HG02642 (cell line): ENCODE results near the gene MICAL3.
"Not testable (repeated sequence)": the region's sequence is repeated elsewhere in the genome, so short reads cannot be mapped to it uniquely, and the experiment has no call there.

Source experiments
- ATAC-seq: cut with Tn5 transposase; IDR thresholded peaks from one replicate; pipeline ENCODE4 v1.9.1; 2021; ENCODE audit warnings: mild to moderate bottlenecking; ENCODE audit not compliant: unreplicated experiment, poor library complexity

MICAL3 gene

DNA sequence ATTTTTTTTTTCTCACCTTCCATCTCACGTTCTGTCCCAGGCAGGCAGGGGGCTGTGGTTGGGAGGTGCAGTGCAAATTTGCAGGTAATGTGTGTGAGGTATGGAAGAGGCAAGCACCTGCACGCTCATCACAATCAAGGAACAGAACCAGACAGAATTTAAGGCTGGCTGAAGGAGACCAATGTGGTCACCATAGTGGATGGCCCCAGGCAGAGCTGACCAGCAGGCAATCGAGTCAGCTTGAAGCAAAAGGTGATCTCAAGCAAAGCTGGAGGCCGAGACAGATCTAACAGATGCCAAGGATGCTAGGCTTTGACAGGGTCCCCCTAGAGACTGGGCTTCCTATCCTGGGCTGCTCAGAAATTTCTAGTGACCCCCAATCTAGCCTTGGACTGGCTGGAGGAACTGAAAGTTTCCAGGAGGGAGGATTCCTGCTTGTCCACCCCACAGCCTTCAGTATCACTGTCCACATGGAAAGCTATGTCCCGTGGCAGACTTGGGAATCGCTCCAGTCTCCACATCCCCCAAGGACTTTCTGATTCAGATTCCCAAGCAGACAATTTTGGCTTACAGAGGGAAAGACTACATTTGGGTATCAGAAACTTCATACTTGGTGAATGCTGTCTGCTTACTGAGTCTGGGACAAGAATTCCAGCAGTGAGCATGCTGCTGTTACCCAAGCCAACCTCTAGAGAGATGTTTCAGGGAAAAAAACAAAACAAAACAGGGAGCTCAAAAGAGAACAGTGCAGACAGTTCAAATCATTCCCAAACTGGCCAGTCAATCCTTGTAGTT, 9.0 kb upstream of the MICAL3 start:
- ATAC-seq: no peak

DNA sequence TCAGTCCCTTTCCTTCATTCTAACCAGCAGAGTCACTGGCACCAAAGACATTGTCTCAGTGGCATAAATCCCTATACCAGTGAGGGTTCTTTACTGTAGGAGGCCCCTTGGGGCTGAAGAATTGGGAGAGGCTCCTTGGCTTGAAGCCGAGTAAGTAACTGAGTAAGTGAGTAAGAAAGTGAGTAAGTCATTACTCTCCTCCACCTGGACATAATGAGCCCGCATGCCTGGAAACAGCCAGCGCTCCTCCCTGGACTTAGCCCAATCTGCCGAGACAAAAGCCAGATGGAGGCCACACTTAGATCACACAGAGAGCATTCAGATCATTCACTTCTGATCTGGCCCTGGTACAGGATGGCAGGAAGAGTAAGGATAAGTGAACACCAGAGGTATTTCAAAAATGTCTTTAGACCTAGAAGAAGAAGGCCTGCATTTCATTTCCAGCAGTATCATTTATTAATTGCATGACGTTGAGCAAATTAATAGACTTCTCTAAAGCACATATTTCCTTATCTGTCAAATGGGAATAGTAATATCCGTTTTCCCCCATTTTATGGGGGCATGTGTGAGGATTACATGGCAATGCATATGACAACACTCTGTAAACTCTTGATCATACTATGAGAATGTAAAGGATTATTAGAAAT, 8.2 kb upstream of the MICAL3 start:
- ATAC-seq: no peak

DNA sequence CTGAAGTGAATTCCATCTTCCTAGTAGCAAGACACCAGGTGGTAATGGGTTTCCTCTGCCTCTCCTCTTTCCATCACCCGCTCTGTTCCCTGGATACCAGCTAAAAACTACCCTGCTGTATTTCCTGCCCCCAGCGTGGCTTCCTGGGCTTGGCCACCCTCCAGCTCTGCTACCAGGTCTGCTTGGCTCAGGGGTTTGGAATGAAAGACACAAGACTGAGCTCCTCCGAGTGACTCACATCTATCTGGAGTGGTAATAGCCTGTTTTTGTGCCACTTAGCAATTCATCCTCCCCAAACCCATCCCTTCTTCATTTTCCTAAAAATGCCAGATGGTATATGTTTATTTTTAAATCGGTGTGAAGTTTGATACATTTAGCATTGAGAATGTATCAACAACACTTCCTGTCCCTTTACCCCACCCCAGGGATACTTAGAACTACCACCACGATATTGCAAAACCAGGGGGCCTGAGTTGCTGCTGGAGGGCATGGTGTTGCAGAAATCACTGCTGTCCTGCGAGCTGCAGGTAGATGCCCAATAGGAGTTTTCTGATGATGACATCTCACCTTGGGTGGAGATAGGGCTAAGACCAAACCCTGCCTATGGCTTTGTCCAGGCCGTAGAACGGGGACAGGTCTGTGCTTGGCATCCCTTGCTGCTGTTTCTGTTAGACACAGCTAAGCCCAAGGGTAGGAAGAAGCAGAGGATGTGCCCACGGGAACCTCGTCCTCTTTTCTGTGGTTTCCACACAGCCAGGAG, 7.5 kb upstream of the MICAL3 start:
- ATAC-seq: no peak

DNA sequence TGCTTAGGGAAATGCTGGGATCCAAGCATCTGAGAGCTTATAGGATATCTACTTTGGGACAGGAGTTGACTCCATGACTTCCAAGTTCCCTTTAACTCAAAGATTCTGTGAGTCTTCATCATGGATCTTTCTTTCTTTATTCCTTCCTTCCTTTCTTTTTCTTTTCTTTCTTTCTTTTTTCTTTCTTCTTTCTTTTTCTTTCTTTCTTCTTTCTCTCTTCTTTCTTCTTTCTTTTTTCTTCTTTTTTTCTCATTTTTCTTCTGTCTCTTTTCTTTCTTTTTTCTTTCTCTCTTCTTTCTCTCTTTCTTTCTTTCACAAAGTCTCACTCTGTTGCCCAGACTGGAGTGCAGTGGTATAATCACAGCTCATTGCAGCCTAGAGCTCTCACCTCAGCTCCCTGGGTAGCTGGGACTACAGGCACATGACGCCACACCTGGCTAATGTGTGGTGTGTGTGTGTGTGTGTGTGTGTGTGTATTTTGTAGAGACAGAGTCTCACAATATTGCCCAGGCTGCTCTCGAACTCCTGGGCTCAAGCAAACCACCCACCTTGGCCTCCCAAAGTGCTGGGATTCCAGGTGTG, 5.4 kb upstream of the MICAL3 start:
- no peak for ATAC-seq

DNA sequence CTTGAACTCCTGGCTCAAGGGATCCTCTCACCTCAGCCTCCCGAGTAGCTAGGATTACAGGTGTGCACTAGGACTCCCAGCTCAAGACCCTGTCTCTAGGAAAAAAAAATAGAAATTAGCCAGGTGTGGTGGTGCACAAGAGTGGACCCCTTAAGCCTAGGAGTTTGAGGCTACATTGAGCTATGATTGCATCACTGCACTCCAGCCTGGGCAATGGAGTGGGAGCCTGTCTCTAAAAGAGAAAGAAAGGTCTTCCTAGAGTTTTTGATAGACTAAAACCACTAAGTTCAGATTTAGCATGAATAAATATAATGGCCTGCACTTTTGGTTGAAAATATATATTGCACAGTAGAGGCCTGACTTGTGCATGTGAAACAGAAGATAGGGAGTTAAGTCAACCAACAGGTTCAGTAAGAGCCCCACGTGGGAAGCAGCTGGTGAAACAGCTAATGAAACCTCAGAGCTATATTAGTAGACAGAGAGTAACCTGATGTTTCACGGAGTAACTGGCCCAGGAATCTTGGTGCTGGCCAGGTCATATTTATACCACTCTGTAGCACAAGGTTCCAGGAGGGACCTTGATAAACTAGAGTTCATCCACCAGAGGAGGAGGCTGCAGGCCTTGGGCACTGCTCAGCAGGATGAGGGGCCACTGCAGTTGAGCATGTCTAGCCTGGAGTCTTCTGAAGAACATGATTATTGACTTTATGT, 4.6 kb upstream of the MICAL3 start:
- no peak for ATAC-seq

DNA sequence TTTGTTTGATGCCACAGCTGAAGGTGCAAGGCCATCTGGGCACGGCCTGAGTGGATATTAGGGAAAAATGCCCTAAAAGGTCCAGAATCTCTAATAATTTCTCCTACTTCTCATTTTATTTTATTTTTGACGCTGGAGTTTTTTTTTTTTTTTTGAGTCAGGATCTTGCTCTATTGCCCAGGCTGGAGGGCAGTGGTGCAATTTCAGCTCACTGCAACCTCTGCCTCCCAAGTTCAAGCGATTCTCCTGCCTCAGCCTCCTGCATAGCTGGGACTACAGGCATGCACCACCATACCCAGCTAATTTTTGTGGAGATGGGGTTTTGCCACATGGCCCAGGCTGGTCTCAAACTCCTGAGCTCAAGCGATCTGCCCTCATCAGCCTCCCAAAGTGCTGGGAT, 1.5 kb upstream of the MICAL3 start:
- ATAC-seq: not testable (repeated sequence)

DNA sequence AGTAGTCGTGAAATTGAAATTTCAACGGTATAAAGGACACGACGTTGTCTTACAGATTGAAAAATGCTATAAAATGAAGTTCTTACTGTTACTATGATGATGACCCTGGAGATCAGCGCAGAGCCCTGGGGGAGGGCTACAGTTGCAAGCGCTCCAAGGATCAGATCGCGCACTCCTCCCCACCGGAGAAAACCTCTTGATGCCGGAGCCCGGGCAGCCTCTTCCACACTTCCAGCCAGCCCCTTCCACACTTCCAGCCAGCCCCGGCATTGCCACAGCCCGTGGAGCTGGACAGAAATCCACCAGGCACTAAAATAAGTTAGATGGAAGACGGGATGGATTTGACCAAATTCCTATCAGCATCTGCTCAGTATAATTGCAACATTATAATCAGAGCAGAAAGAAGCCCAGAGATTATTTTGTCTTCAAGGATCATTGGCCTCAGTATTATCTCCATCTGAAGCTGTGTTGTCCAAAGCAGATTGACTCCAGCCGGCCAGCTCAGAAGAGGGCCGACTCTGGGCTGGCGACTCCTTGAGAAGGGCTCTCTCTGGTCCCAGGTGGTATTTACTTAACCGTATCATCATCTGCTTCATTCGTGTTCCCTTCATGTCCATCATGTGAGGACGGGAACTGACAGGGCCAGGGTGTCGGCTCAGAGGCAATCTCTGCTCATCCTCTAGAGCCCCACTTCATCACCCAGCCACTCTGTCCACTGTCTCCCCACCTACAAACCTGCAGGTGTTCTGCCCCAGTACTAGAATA, 777 bp upstream of the MICAL3 start:
- ATAC-seq: no peak

DNA sequence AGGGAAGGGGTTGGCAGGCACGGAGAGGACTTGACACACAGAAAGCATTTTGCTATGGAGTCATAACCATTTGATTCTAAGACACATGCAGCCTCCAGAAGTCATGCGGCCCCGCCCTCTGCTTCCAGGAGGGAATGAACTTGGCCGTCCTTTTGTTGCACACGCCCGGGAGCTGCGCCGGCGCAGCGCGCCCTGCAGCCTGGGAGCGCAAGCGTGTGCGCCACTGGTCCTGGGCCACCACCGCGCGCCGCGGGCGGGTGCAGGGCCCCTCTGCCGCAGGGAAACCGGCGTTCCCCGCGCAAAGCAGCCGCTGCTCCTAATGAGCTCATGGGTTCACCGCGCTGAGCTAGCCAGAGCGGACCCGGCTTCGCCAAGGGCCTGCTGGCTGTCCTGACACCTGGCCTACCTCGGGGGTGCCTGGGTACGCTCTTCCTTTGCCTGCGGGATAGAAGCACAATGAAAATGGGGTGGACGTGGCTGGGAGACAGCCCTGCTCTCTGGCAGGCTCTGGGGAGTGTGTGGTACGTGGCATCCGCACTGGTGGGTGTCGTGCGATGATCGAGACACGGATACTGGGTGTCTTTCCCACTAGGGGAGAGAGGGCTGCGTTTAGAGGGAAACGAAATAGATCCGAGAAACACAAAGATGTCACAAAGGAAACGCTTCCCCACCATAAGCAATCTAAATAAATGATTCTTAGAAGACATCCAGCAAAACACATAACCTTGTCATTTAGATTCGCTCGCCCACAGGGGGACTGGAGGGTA, 669 bp downstream of the MICAL3 start:
- no peak for ATAC-seq

DNA sequence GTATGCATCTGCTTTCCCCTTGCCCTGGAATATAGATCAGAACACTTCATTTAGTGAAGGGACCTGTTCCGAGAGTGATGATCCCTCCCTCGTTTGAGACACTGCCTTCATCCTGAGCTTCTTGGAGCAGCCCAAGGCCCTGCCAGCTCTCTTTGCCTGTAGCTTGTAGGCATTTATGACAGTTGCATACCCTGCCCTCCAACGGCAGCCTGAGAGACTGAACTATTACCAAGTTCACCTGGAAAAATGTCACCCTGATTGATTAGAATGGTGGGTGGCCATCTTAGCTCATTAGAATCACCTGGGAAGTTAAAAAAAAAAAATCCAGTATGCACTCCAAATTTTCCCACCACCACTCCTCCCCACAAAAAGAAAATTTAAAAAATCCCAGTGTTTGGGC, 1.5 kb downstream of the MICAL3 start:
- ATAC-seq: no peak

DNA sequence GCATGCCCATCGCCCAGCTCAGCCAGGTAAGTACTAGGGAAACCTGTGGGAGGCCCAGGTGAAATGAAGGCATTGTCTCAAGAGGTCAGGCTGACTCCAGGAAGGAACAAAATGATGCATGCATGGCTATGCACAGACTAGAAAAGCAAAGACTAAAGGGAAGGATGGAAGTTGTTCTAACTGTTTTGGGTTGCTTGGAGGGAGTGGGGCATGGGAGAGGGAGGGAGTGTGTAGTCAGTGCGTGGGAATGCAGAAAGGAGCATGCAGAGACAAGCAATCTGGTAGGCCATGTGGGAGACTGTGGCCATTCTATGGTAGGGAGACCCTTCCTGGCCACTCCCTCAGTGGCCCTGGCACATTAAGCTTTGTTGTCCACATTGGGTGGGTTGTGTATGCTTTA, 2.9 kb downstream of the MICAL3 start:
- no peak for ATAC-seq

DNA sequence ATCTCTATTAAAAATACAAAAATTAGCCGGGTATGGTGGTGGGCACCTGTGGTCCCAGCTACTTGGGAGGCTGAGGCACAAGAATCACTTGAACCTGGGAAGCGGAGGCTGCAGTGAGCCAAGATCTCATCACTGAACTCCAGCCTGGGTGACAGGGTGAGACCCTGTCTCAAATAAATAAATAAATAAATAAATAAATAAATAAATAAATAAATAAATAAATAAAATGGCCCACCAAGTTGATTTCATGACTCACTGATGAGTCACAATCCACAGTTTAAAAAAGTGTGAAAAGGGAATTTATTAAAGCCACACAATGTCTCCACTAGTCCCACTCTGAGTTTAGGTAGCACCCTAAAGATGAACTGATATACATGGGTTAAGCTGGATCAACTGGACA, 3.6 kb downstream of the MICAL3 start:
- not testable (repeated sequence) for ATAC-seq

DNA sequence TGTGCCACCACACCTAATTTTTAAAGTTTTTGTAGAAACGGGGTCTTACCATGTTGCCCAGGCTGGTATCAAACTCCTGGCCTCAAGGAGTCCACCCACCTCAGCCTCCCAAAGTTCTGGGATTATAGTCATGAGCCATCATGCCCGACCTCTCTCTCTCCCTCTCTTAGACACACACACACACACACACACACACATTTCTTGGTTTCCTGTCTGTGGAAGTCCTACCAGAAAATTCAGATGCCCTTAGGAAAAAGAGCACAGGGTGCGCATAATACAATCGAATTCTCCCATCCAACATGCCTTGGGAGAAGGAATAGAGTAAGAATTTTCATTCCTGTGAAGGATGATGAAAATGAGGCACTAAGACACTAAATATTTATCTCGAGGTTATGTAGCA, 10.4 kb downstream of the MICAL3 start:
- ATAC-seq: no peak

DNA sequence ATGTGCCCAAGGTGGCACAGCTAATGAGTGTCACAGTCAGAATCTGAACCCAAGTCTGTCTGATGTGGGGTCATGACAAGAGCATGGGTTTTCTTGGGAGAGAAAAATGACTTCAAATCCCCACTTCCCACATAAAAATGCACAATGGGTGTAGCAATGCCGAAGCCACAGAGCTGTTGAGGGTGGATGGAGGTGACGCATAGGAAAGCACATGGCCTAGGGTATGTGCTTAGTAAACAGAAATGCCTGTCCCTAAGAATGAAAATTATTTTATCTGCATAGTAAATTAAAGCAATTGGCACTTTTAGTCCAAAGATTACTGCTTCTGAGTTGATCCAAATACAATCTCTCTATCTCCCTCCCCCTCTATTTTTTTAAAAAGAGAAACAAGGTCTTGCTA, 10.9 kb downstream of the MICAL3 start:
- no peak for ATAC-seq

DNA sequence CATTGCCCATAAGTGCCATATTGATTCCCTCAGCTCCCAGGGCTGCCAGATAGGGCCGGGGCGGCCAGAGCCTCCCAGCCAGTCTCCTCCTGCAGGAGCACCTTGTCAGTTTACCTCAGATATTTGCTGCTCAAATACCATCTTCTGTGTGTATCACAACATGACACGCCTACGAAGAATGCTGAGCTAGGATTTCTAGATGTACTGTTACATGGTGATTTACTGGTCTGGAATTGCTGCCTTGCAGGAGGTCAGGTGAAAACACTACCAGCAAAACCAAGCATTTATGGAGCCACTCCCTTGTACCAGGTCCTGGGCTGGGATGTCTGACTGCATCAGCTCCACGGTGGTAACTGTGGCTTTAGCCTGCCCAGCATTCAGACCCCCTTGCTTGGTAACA, 11.8 kb downstream of the MICAL3 start:
- ATAC-seq: no peak

DNA sequence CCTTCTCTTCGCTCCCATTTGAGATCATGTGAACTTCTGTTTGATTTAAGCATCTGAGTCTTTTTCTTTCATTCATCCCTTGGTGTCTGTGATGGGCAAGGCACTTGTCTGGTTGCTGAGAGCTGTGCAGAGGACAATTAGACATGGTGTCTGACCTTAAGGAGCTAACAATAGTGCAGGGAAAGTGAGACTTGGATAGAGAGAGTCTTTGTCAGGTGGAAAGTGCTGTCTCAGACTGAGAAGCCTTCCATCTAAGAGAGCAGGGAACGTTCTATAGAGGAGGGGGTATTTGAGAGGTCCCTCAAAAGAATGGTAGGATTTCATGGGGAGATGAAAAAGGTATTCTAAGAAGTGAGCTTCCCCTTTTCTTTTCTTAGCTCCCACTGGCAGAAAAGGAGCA, 14.1 kb downstream of the MICAL3 start:
- ATAC-seq: no peak

DNA sequence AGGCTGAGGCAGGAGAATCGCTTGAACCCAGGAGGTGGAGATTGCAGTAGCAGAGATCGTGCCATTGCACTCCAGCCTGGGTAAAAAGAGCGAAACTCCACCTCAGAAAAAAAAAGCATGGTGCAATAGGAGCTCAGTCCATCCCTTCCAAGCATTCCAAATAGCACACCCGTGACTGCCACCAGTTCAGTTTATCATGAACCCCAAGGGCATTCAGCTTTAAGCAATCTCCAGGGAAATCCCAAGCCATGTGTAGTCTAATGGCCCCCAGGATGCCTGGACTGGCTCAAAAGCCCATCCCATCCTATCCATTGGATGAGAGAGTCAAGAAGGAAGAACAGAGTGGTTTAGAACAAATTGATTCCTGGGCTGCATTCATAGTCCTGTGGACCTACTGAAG, 16.2 kb downstream of the MICAL3 start:
- ATAC-seq: no peak

DNA sequence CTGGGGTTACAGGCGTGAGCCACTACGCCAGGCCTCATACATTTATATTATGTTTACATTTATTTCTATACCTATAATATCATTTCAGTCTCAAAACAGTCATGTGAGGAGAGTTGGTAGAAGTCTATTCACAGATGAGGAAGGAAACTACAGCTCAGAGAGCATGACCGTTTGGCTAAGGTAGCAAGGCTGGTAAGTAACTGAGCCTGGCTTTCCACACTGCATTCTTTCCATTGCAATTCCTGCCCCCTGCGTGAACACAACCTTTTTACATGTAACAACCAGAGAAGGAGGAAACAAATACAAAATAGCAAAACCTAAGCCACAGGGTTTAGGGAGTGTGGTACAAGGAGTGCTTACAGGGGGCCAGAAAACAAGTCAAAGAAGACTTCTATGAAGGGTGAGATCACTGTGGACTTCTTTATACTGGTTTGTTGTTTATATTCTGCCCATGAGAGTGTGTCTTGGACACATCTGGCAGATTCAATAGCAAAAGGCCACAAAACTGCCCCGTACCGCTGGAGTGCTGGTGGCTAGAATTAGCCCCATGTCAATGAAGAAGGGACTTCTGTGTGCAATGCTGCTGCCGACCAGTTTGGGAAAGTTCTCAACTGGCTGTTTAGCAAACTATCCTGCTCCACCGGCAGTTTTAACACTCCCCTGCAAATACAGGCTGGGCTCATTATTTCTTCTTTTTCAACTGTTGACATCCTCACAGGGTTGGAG, 19.0 kb downstream of the MICAL3 start:
- ATAC-seq: no peak

DNA sequence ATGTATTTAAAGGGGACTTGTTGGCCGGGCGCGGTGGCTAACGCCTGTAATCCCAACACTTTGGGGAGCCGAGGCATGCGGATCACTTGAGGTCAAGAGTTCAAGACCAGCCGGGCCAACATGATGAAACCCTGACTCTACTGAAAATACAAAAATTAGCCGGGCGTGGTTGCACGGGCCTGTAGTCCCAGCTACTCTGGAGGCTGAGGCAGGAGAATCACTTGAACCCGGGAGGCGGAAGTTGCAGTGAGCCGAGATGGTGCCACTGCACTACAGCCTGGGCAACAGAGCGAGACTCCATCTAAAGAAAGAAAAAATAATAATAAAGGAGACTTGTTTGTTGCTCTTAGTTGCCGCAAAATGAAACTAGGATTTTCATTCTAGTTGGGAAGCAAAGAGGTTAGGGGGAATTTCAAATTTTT, 22.5 kb downstream of the MICAL3 start:
- not testable (repeated sequence) for ATAC-seq
